MCF 10A (cell line): ENCODE measurements around the gene MEA1. TPM values are rescaled to one million over a fixed set of nuclear protein-coding genes. Genes with fewer than 3 reads are reported as not detected.

Source experiments
- BruUV-seq: library from RNA; stranded (reverse); fragments of 400-500 nt; replicated peaks from 2 replicates; lab custom pipeline; 2021; lab: Mats Ljungman, UMichigan
- CTCF ChIA-PET: fragments of 300-600 bp; sonication (Branson Sonifier 250); formaldehyde crosslinking; extraction: SDS; loops from one replicate; lab custom pipeline; 2021; ENCODE audit warnings: antibody characterized with exemption, inconsistent platforms; lab: Yijun Ruan, JAX
- POLR2A ChIA-PET: fragments of 300-600, 350-650 bp; sonication (Branson Sonifier 250); formaldehyde crosslinking; extraction: SDS; loops from one replicate; lab custom pipeline; 2020; ENCODE audit warnings: antibody characterized with exemption, inconsistent platforms; lab: Yijun Ruan, JAX
- DNase-seq: peaks from one replicate; pipeline ENCODE4 v3.0.0-alpha.2; 2018; ENCODE audit not compliant: unreplicated experiment
- H3K27ac Mint-ChIP-seq: one replicate; pipeline ENCODE4 v1.8.0; 2022; ENCODE audit warnings: mild to moderate bottlenecking, low read depth, mixed read lengths; ENCODE audit not compliant: unreplicated experiment
- H3K27me3 Mint-ChIP-seq: one replicate; pipeline ENCODE4 v1.8.0; 2022; ENCODE audit warnings: mixed read lengths; ENCODE audit not compliant: insufficient read depth, unreplicated experiment
- H3K36me3 Mint-ChIP-seq: one replicate; pipeline ENCODE4 v1.8.0; 2022; ENCODE audit warnings: mild to moderate bottlenecking, moderate library complexity, mixed read lengths; ENCODE audit not compliant: insufficient read depth, unreplicated experiment
- H3K4me1 Mint-ChIP-seq: one replicate; pipeline ENCODE4 v1.8.0; 2022; ENCODE audit warnings: mixed read lengths; ENCODE audit not compliant: insufficient read depth, unreplicated experiment
- H3K4me3 Mint-ChIP-seq: one replicate; pipeline ENCODE4 v1.8.0; 2022; ENCODE audit warnings: mild to moderate bottlenecking, moderate library complexity, mixed read lengths; ENCODE audit not compliant: unreplicated experiment
- H3K9me3 Mint-ChIP-seq: one replicate; pipeline ENCODE4 v1.8.0; 2022; ENCODE audit warnings: mixed read lengths; ENCODE audit not compliant: unreplicated experiment
- CTCF ChIP-seq: fragments of 200-600 bp; IDR thresholded peaks from one replicate; pipeline ENCODE4 v1.8.0; 2022; ENCODE audit warnings: antibody characterized with exemption, mild to moderate bottlenecking; ENCODE audit not compliant: unreplicated experiment
- intact Hi-C: fragments of 100-400 bp; cut with micrococcal nuclease; formaldehyde crosslinking; loops from 2 replicates; pipeline ENCODE4 v1.14.1; 2022
- total RNA-seq: library from RNA; stranded (reverse); gene quantifications from 2 replicates; pipeline ENCODE4 v1.2.3, GENCODE V29; 2022

The MEA1 gene
- total RNA-seq, 1 experiment from 2014 or later, result 71.8 TPM

GRCh38 chr6:43040542-43041257 is 27.0 kb upstream of the MEA1 start:
- intact Hi-C loops, result no loop called here
- no peak for DNase-seq
- no peaks in the 10 kb centered on the region for H3K27me3 Mint-ChIP-seq
- H3K9me3 Mint-ChIP-seq, result no peaks in the 10 kb centered on the region
- H3K36me3 Mint-ChIP-seq, result peaks cover 51% of the 10 kb centered on the region
- H3K27ac Mint-ChIP-seq, result no peak overlapping the region
- no peak for TF ChIP-seq CTCF
- no peaks in the 10 kb centered on the region for H3K4me1 Mint-ChIP-seq
- BruUV-seq, result no TSS peak
- CTCF ChIA-PET, result interaction anchor here (0.7 to 1.2 kb wide), 2 partner anchors 9 to 118 kb away, joined by 3 read pairs; no protein-coding TSS in a partner anchor
- no peak overlapping the region for H3K4me3 Mint-ChIP-seq
- POLR2A ChIA-PET, result interaction anchor here (0.7 to 1.2 kb wide), 4 partner anchors 18 to 132 kb away, joined by 3 read pairs; no protein-coding TSS in a partner anchor

GRCh38 chr6:43038727-43039126 is 25.0 kb upstream of the MEA1 start:
- Mint-ChIP-seq H3K4me1 (no peaks in the 10 kb centered on the region), H3K27me3 (no peaks in the 10 kb centered on the region), H3K4me3 (no peak overlapping the region), H3K27ac (no peak overlapping the region), H3K9me3 (no peaks in the 10 kb centered on the region), H3K36me3 (peaks cover 55% of the 10 kb centered on the region)
- no peak for TF ChIP-seq CTCF
- POLR2A ChIA-PET, result interaction anchor here (0.8 to 1.3 kb wide), 4 partner anchors 14 to 54 kb away, joined by 3 read pairs; partner anchors contain the start of genes CUL7 and PPP2R5D
- intact Hi-C loops, result no loop called here
- no TSS peak for BruUV-seq
- CTCF ChIA-PET, result no interaction called here
- no peak for DNase-seq

GRCh38 chr6:43037706-43038105 is 24.0 kb upstream of the MEA1 start:
- peaks cover 54% of the 10 kb centered on the region for H3K36me3 Mint-ChIP-seq
- H3K27me3 Mint-ChIP-seq, result no peaks in the 10 kb centered on the region
- no peaks in the 10 kb centered on the region for H3K4me1 Mint-ChIP-seq
- no peak for TF ChIP-seq CTCF
- H3K4me3 Mint-ChIP-seq, result no peak overlapping the region
- POLR2A ChIA-PET, result interaction anchor here (0.8 kb wide), 1 partner anchor 15 kb away, joined by 3 read pairs; no protein-coding TSS in a partner anchor
- no TSS peak for BruUV-seq
- intact Hi-C loops, result no loop called here
- no peak for DNase-seq
- no peaks in the 10 kb centered on the region for H3K9me3 Mint-ChIP-seq
- CTCF ChIA-PET, result interaction anchor here (0.6 kb wide), 1 partner anchor 14 kb away, joined by 4 read pairs; no protein-coding TSS in a partner anchor
- H3K27ac Mint-ChIP-seq, result no peak overlapping the region

- Mint-ChIP-seq H3K9me3 (no peaks in the 10 kb centered on the region), H3K4me3 (no peak overlapping the region), H3K36me3 (peaks cover 54% of the 10 kb centered on the region), H3K27me3 (no peaks in the 10 kb centered on the region), H3K27ac (no peak overlapping the region), H3K4me1 (no peaks in the 10 kb centered on the region)
- intact Hi-C loops, result no loop called here
- CTCF ChIA-PET, result interaction anchor here (0.6 kb wide), 1 partner anchor 14 kb away, joined by 4 read pairs; no protein-coding TSS in a partner anchor
- no peak for TF ChIP-seq CTCF
- POLR2A ChIA-PET, result no interaction called here
- DNase-seq, result no peak
- no TSS peak for BruUV-seq
These were observed 23.5 kb upstream of the MEA1 start for GRCh38 chr6:43037197-43037596.
